Thyroid gland (tissue), 4 donors: Measurements from ENCODE around the gene KRTAP9-7.
"Not testable (repeated sequence)": the region's sequence is repeated elsewhere in the genome, so short reads cannot be mapped to it uniquely, and the experiment has no call there.

Experiments used
- CTCF ChIP-seq, 6 experiments: fragments of 200-600 bp in 3 of 6; fragments of 450-650 bp in 3 of 6; sonication (generic) in 3 of 6; IDR thresholded peaks; one replicate each; pipeline ENCODE4 v1.5.1; 2016 to 2019; ENCODE audit warnings: antibody characterized with exemption in 6 of 6, mild to moderate bottlenecking in 2 of 6, inconsistent platforms in 1 of 6, moderate library complexity in 1 of 6
- POLR2A ChIP-seq, 2 donors: fragments of 450-650 bp; IDR thresholded peaks; one replicate each; pipeline ENCODE4 v1.6.1; 2017; ENCODE audit warnings: antibody characterized with exemption in 2 of 2, mild to moderate bottlenecking in 2 of 2, moderate library complexity in 1 of 2

- not testable (repeated sequence) for TF ChIP-seq CTCF, POLR2A (IDR thresholded peaks at IDR 0.05)
Observed at GRCh38 chr17:41232399-41233105, 42.9 kb upstream of the KRTAP9-7 start, which contains the start of gene KRTAP9-3.
